ENCODE data around the gene METRN.
"Not testable (repeated sequence)": the region's sequence is repeated elsewhere in the genome, so short reads cannot be mapped to it uniquely, and the experiment has no call there.

Gene METRN

DNA sequence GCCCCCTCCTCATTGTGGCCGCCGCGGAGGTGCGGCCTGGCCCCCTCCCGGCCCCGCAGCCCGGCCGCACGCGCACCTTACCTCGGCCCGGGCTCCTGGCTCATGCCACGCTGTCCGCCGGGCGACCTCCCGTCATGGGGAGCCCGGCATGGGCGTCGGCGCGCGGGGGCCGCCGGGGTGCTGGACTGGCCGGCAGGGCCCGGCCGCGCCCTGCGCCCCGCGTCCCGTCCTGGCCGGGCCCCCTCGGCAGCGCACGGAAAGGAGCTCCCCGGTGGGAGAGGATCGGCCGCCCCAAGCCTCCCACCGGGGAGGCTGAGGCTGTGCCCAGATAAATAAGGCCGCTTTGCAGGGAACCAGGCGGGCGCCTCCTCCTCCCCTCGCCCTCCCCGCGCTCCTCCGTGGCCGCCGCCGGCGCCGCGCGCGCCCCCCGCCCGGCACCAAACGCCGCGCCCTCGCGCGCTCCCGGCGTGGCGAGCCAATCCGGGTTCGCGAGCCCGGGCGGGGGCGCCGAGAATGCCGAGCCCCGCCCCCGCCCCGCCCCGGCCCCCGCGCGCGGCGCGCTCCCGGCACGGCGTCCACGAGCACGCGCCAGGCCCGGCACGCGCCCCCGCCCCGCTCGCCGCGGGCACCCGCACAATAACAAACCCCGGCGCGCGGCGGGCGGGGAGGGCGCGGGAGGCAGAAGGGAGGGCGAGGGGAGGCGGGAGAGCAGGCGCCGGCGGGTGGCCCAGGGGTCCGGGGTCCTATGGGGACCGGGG, 9.3 kb upstream of the METRN start, which contains the start of gene FBXL16:
FBXL16 (minus strand) TSS at position 371 of the 758 bp plus-strand sequence. CDS start 8,396 bp downstream, outside the sequence.
- in situ Hi-C loops (cut with HindIII; ENCODE audit: low pct_ligation_motif_present, low pct_unique_long_range_greater_than_20kb, low sequenced_read_pairs), result no loop called here
- DNase-seq, result no peak

- in situ Hi-C loops (cut with HindIII; ENCODE audit: low pct_ligation_motif_present, low pct_unique_long_range_greater_than_20kb, low sequenced_read_pairs), result no loop called here
These were observed 8.5 kb upstream of the METRN start for GRCh38 chr16:706189-707061.

DNA sequence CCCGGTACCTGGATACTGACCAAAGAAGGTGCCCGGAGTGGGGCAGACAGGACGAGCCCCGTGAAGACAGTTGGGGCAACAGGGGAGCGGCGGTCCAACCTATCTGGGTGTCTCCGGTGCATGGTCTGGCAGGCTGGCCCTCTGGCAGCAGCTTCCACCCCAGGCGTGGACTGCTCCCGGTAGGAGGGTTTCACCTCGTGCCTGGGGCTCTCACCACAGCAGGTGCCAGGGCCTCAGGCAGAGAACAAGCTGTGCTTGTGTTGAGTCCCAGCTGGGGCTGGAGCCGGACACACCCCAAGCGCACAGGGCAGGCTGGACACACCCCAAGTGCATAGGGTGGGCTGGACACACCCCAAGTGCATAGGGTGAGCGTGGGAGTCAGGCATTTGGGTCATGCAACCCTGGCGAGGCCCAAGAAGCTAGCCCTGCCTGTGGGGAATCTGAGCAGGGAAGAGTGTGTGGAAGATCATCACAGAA, 7.8 kb upstream of the METRN start:
- in situ Hi-C loops (cut with HindIII; ENCODE audit: low pct_ligation_motif_present, low pct_unique_long_range_greater_than_20kb, low sequenced_read_pairs), result no loop called here
- no peak for DNase-seq

More at GRCh38 chr16:706189-707061, 8.5 kb upstream of the METRN start:
- no peak for DNase-seq

GRCh38 chr16:708019-708418, 6.9 kb upstream of the METRN start:
- in situ Hi-C loops (cut with HindIII; ENCODE audit: low pct_ligation_motif_present, low pct_unique_long_range_greater_than_20kb, low sequenced_read_pairs), result no loop called here
- no peak for DNase-seq

GRCh38 chr16:708959-709358, 6.0 kb upstream of the METRN start:
- no peak for DNase-seq
- in situ Hi-C loops (cut with HindIII; ENCODE audit: low pct_ligation_motif_present, low pct_unique_long_range_greater_than_20kb, low sequenced_read_pairs), result no loop called here

DNA sequence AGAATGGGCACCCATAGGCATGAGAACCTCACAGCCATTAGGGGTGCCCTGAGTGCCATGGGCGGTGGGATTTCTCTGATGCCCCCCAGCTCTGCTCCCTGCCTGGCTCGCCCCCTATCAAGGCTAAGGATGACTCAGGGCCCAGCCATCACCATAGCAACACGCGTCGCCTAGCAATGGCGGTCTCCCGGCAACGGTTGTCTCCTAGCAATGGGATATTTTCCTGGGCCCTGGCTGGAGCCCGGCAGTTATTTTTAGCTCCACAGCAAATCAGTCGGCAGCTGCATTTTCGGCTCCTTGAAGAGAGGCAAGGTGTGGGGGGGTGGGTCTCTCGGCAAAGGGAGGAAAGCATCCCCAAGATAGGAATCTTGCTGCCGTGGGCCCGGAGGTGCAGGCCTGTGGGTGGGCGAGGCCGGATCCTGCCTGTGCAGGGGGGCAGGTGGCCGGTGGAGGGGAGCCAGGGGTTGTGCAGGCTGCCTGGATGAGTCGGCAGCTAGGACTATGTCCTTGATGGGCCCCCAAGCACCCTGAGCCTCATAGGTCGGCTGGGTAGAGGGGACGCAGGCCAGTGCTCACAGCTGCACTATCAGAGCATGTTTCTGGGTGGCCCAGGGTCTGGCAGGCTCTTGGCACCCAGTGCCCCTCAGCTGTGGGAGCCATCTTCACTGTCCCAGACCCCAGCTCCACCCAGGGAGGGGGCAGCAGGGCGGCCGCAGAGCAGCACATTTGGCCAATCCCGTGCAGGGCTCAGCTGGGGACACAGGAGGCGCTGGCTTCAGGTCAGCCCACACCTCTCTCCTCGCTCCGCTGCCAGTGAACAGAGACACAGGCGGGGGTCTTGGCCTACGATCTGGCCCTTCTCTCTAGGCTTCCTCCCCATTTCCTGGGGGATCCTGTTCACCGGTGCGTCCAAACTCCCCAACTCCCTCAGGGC, 5.1 kb upstream of the METRN start:
- peak; percentile 72 for DNase-seq
- in situ Hi-C loops (cut with HindIII; ENCODE audit: low pct_ligation_motif_present, low pct_unique_long_range_greater_than_20kb, low sequenced_read_pairs), result no loop called here

DNA sequence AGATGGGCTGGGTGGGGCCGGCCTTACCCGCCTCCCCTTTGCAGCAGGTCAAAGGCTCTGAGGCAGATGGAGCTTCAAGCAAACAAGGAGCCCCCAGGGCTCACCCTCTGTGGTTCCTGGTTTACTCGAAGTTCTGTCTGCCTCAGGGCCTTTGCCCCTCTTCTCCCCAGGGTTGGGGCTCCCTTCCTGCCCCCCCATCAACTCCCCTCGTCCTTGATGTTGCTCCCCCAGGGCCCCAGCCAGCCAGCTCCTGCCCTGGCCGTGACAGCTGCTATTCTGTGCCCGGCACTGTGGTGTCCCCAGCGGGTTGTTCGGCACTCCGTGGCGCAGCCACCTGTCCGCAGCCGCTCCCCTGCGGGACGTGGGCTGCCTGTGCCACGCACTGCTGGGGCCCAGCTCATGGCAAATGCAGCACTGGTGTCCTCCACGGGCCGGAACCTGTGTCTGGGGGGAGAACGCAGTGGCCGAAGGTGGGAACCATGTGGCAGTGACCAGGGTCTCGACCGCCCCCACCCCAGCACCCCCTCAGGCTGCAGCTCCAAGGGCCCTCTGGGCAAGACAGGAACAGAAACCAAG, 4.3 kb upstream of the METRN start:
- DNase-seq, result no peak
- in situ Hi-C loops (cut with HindIII; ENCODE audit: low pct_ligation_motif_present, low pct_unique_long_range_greater_than_20kb, low sequenced_read_pairs), result no loop called here

- in situ Hi-C loops (cut with HindIII; ENCODE audit: low pct_ligation_motif_present, low pct_unique_long_range_greater_than_20kb, low sequenced_read_pairs), result no loop called here
- DNase-seq, result no peak
These were observed 3.8 kb upstream of the METRN start for GRCh38 chr16:711084-711483.

DNA sequence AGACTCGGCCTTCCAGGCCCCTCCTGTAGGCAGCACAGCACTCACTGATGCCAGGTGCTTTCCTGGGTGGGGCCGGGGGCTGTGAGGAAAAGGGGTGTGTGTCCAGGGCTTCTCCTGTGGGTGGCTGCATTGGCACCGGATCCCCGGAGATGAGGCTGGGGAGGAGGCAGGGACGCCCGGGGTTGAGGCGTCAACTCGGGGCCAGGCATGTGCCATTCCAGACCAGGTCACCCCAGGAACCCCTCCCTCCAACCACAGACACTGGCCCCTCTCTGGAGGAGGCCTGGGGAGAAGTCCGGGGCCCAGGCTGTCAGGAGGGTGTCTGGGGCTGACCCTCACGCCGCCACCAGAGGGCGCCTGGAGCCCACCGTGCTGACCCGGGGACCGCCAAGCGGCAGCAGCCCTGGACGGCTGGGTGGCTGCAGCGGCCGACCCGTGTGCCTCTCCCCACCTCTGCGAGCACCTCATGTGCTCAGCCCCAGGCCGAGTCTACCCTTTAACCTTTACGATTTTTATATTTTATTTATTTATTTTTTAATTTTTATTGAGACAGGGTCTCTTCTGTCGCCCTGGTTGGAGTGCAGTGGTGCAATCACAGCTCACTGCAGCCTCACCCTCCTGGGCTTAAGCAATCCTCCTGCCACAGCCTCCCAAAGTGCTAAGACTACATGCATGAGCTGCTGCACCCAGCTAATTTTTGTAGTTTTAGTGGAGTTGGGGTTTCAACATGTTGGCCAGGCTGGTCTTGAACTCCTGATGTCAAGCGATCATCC, 3.2 kb upstream of the METRN start:
- in situ Hi-C loops (cut with HindIII; ENCODE audit: low pct_ligation_motif_present, low pct_unique_long_range_greater_than_20kb, low sequenced_read_pairs), result no loop called here

DNA sequence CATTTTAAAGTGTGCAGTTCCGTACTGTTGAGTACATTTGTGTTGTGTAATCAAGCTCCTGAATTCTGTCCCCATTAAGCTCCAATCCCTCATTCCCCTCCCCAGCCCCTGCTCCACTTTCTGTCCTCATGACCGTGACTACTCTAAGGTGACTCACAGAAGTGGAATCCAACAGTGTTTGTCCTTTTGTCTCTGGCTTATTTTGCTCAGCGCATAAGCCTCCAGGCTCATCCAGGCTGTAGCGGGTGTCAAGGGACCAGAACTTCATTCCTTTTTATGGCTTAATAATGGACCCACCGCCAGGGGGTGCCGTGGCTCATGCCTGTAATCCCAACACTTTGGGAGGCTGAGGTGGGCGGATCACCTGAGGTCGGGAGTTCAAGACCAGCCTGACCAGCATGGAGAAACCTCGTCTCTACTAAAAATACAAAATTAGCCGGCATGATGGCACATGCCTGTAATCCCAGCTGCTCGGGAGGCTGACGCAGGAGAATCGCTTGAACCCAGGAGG, 2.1 kb upstream of the METRN start:
- peak; percentile 99 for DNase-seq
- in situ Hi-C loops (cut with HindIII; ENCODE audit: low pct_ligation_motif_present, low pct_unique_long_range_greater_than_20kb, low sequenced_read_pairs), result not testable (repeated sequence)

More for the DNA sequence above, 3.2 kb upstream of the METRN start:
- DNase-seq, result peak; percentile 78

- peak; percentile 69 for DNase-seq
- in situ Hi-C loops (cut with HindIII; ENCODE audit: low pct_ligation_motif_present, low pct_unique_long_range_greater_than_20kb, low sequenced_read_pairs), result no loop called here
These were observed 839 bp upstream of the METRN start for GRCh38 chr16:714079-714478.

- in situ Hi-C loops (cut with HindIII; ENCODE audit: low pct_ligation_motif_present, low pct_unique_long_range_greater_than_20kb, low sequenced_read_pairs), result no loop called here
- peak; percentile 68 for DNase-seq
These were observed 720 bp downstream of the METRN start for GRCh38 chr16:715477-716199.

- peak; percentile 72 for DNase-seq
These were observed 1.3 kb downstream of the METRN start for GRCh38 chr16:716200-716568.

GRCh38 chr16:716768-717325, 1.9 kb downstream of the METRN start:
- in situ Hi-C loops (cut with HindIII; ENCODE audit: low pct_ligation_motif_present, low pct_unique_long_range_greater_than_20kb, low sequenced_read_pairs), result no loop called here
- DNase-seq, result no peak

More at GRCh38 chr16:716200-716568, 1.3 kb downstream of the METRN start:
- in situ Hi-C loops (cut with HindIII; ENCODE audit: low pct_ligation_motif_present, low pct_unique_long_range_greater_than_20kb, low sequenced_read_pairs), result no loop called here

- no peak for DNase-seq
- in situ Hi-C loops (cut with HindIII; ENCODE audit: low pct_ligation_motif_present, low pct_unique_long_range_greater_than_20kb, low sequenced_read_pairs), result no loop called here
These were observed 2.7 kb downstream of the METRN start for GRCh38 chr16:717450-718245.

DNA sequence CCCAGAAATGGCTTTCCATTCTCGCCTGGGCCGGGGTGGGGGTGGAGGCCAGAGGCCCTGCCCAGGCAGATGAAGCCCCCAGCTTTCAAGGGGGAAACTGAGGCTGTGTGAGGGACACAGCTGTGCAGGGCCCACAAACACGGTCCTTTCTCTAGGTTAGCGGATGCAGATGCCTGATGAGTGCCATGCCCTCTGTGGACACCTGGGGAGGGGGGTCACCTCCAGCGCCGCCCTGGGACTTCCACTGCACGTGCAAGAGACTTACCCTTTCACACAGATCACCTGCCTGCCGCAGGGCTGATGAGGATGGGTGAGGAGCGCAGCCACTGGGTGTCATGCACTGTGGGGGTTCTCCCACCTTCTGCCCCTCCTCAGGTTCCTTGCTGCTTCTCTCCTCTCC, 3.5 kb downstream of the METRN start:
- in situ Hi-C loops (cut with HindIII; ENCODE audit: low pct_ligation_motif_present, low pct_unique_long_range_greater_than_20kb, low sequenced_read_pairs), result no loop called here
- DNase-seq, result no peak
